ENCODE data around the gene SUGT1.
"Not testable (repeated sequence)": the region's sequence is repeated elsewhere in the genome, so short reads cannot be mapped to it uniquely, and the experiment has no call there.

SUGT1 gene

DNA sequence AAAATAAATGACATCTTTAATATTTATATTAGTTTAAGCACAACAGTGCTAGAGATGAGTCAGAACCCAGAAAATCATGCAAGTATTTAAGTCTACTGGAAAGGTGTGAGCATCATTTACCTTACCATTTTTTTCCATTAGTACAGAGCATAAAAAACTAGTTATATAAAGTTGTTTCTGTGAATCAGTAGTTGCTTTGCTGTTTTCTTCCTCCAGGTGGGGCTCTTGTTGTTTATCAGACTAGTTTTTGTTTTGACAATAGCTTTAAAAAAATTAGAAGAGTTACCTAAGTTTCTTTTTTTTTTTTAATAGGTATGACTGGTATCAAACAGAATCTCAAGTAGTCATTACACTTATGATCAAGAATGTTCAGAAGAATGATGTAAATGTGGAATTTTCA, 12.7 kb downstream of the SUGT1 start:
- in situ Hi-C loops (cut with HindIII; ENCODE audit: low sequenced_read_pairs): no loop called here

DNA sequence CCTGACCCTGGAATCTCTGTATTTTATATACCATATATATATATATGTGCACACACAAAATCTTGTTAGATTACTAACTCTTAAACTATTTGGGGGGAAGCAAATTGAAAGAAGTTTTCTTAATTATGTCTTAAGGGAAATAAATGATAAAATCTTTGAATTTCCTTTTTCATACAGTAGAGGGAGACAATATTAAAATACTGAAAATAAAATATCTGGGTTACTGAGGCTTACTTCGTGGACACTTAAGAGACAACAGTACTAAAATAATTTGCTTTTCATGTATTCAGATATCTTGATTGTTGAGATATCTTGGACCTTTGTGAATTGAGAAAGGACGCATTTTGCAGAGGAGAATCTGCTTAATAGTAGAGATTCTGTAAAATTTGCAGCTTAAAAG, 17.0 kb downstream of the SUGT1 start:
- in situ Hi-C loops (cut with HindIII; ENCODE audit: low sequenced_read_pairs): no loop called here

DNA sequence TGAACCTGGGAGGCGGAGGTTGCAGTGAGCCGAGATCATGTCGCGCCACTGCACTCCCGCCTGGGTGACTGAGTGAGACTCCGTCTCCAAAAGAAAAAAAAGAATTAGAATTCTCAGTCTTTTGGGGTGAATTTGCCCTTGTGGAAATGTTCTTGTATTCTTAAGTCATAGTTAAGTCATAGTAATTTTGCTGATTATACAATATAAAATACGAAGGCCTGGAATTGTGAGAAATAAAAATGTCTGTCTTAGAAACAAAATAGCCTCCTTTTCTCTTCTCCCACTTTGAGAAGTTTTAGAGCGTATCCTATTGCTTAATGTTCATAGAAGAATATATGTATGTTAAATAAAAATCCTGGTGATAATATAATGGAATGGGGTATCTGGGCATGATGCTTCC, 18.1 kb downstream of the SUGT1 start:
- in situ Hi-C loops (cut with HindIII; ENCODE audit: low sequenced_read_pairs): no loop called here

DNA sequence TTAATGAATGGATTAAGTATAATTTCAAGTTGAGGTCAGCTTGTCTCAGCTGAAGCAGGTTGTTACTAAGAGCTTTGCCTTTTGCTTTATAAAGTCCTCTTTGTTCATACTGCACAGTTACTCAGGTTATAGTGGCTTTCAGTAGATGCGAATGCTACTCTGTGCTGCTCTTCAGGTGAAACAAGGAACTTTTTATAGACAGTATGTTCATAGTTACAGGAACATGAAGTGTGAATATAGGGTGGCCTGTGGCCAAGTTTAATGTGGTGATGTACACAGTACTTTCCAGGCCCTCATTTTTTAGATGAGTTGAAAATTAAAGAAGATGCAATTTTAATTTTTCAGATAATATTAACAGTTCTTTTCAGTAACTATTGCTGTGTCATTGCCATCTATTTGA, 20.8 kb downstream of the SUGT1 start:
- in situ Hi-C loops (cut with HindIII; ENCODE audit: low sequenced_read_pairs): no loop called here

DNA sequence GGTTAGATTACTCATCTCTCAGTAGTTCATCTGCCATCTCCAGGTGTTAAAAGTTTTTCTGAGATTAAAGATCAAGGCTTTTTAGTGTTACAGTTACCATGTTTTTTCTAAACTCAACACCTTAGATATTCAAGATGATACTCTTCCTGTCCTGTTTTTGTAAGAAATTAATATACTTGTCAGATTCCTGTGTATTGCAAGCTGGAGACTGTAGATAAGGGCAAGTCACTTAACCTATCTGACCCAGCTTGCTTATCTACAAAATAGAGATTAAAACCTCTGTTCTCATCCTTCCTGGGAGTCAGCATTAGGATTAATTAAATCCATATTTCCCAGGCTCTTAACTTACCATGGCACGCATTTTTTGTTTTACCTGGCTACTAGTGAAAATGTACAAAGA, 25.2 kb downstream of the SUGT1 start:
- in situ Hi-C loops (cut with HindIII; ENCODE audit: low sequenced_read_pairs): no loop called here

DNA sequence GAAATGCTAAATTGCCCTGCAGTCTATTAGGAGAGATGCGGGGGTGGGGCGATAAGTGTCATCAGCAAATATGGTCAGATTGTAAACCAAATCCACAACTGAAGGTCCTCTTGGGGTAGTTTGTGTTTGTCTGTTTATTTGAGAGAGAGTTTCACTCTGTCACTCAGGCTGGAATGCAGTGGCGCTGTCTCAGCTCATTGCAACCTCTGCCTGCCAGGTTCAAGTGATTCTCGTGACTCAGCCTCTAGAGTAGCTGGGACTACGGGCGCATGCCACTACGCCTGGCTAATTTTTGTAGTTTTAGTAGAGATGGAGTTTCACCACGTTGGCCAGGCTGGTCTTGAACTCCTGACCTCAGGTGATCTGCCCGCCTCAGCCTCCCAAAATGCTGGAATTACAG, 33.2 kb downstream of the SUGT1 start:
- in situ Hi-C loops (cut with HindIII; ENCODE audit: low sequenced_read_pairs): not testable (repeated sequence)

DNA sequence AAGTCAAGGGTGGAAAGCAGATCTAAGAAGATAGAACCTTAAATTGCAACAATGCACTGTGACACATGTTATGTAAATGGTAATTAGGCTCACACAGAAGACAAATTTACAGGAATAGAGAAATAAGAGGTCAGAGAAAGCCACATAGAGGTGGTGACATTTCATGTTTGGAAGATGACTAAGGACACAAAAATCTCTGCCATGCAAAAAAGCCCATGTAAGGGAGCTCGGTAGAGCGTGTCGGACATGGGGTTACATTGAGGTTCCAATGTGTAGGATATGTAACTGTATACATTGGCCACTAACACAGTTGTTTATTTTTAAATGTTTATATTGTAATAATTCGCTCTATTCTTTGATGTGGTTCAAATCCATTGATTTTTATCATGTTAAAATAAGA, 33.7 kb downstream of the SUGT1 start:
- in situ Hi-C loops (cut with HindIII; ENCODE audit: low sequenced_read_pairs): no loop called here

DNA sequence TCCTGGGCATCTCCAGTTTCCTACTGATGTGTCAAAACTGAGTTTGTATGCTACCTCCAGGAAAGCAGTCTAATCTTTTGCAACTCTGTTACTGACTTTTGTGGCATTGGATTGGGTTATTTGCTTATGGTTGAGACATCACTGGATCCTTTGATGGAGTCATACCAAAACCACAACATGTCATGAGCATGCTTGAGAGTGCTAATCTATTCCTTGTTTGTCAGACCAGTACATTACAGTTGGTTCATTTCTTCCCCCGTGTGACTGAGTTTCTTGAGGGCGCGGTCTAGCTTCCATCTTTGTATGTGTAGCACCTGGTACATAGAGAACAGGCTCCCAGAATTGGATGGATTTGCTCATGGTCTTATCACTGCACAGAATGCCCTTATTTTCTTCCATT, 43.2 kb downstream of the SUGT1 start:
- in situ Hi-C loops (cut with HindIII; ENCODE audit: low sequenced_read_pairs): no loop called here

DNA sequence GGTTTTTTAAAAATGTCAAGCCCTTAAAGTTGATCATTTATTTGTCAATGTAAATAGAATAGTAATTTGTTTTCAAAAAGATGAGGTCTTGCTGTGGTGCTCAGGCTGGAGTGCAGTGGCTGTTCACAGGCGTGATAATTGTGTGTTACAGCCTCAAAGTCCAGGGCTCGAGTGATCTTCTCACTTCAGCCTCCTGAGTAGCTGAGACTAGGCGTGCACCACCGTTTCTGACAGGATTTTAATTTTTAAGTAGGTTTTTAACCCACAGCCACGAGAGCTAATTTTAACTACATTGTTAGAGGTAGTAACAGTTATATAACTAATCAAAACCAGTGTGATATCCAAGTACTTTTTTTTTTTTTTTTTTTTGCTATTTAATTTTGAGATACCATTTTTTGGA, 43.9 kb downstream of the SUGT1 start:
- in situ Hi-C loops (cut with HindIII; ENCODE audit: low sequenced_read_pairs): no loop called here

DNA sequence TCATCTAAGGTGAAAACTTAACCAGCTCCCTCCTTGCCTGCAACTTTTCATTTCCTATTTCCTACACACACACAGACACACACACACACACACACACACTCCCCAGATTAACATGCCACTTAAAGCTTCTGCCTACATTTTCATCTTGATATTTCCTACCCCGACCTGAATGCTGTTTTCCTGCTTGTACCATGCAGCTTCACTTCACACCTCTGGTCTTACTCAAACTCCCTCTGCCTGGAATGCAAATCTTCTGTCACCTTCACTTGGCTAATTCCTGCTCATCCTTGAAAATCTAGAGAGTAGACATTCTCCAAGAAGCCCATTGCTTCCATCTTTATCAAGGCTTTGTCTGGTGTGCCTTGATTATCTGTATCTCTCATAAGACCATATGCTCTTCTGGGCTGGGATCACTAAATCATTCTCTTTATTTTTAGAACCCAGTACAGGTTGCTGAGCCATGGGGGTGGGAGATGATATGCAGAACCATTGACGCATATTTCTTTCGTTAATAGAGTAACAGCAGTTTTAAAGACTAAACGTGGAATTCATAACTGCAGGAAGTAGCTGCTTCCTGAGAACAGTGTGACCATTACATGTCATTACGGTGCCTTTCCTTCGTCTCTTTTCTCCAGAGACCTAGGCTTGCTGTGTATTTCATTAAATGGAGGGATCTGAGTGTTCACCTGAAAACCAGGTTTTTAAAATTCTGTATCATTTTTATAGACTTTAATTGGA, 49.3 kb downstream of the SUGT1 start:
- in situ Hi-C loops (cut with HindIII; ENCODE audit: low sequenced_read_pairs): no loop called here

DNA sequence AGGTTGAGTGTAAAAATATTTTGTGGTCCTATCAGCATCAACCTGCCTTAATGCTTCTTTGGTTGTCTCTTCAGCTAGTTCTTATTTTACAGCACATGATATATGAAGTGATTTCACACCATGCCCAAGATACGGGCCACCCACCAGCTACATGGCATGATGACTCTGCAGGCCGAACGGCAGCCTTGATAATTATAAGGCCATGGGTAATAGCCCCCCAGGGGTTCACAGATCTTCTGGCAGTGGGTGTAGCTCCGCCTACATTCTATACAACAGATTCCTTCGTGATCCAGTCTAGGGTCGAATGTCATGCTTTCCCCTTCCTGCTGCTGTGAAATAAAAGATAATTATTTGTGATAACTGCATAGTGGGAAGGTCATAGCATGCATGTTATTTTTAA, 50.8 kb downstream of the SUGT1 start:
- in situ Hi-C loops (cut with HindIII; ENCODE audit: low sequenced_read_pairs): no loop called here

DNA sequence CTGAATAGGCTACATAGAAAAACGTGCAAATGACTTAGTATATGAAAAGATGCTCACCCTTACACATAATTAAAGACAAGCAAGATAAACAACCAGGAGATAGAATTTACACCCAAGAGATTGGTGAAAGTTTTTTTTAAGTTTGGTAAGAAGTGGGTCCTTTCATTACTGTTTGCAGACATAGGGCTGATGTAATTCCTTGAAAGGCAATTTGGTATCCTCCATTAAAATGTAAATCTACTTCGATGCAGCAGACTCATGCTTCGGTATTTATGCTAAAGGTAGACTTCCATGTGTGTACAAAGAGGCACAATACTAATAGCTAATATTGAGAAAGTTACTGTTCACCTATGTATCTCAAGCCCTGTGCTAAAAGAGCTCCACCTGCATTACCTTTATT, 53.4 kb downstream of the SUGT1 start:
- in situ Hi-C loops (cut with HindIII; ENCODE audit: low sequenced_read_pairs): no loop called here

DNA sequence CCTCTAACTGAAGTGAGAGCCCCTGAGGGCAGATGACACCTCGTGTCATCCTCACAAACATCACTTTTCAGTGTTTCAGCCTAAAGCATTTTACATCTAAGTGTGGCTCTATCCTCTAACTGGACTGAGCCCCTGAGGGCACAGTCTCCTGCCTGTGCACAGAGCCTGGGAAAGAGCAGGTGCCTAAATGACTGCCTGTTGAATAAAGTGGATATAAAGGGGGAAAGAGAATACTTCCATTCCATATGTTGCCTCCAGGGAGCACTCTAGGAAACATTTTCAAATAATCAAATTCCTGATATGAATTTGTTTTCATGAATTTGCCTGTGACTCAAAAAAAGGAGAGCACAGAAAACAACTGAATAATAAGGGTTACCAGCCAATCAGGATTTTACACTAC, 54.7 kb downstream of the SUGT1 start:
- in situ Hi-C loops (cut with HindIII; ENCODE audit: low sequenced_read_pairs): no loop called here

DNA sequence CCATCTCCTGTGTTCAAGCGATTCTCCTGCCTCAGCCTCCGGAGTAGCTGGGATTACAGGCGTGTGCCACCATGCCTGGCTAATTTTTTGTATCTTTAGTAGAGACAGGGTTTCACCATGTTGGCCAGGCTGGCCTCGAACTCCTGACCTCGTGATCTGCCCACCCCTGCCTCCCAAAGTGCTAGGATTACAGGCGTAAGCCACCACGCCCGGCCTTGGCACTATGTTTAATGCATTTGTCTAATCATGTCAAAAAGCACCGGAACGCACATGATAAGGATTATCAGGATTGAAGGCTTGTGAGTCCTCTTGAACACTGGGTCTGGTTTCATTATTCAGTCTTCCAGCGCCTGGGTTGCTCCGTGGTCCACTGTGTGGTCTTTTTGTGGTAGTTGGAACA, 55.6 kb downstream of the SUGT1 start:
- in situ Hi-C loops (cut with HindIII; ENCODE audit: low sequenced_read_pairs): not testable (repeated sequence)

DNA sequence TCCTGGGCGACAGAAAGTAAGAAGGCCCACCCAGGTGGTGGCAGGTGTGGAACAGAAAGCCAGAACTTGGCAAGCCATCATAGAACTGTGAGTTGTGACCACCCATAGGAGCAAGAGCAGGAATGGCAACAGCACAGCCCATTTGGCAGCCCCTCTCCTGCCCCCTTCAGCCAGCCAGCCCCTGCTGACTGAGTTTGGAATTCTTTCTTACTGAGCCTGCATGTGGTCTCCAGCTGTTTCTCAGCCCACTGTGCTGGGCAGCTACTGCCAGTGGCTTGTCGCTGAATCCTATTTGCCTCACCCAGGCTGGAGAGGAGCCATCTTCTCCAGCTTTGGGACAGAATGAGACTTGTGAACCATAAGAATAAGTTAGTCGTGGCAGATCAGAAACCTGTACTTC, 58.6 kb downstream of the SUGT1 start:
- in situ Hi-C loops (cut with HindIII; ENCODE audit: low sequenced_read_pairs): no loop called here

DNA sequence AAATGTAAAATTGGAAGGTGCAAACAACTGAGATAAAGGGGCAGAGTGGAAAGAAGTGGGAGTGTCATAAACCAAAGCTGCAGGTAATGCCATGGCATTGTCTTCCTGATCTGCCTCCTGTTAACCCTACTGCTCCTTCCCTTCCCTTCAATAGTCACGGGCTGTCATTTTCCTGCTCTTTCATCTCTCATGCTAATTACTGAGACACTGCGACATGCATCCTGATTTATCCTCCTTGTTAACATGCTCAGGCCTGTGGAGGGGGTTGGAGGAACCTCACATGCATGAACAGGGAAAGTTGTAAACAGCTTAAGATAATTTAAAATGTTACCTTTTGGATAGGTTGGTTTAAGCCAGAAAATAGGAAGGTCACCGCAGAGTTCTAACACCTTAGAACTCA, 59.7 kb downstream of the SUGT1 start:
- in situ Hi-C loops (cut with HindIII; ENCODE audit: low sequenced_read_pairs): no loop called here

DNA sequence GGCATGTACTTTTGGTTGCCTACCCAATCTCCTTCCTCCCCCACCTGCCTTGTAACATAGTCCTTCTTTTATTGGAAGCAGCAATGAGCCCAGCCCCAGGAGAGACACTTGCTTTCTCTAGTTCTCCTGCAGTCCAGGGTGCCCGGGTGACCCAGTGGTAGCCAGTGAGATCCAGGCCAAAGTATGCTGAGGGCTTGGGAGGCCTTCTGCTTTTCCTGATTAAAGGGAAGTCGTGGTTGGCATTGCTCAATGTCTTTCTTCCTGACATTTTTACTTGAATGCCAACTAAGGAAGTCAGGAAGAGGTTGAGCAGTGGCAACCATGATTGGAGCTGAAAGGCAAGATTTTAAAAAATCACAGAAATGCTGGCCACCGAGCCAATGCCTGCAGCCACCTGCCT, 61.3 kb downstream of the SUGT1 start:
- in situ Hi-C loops (cut with HindIII; ENCODE audit: low sequenced_read_pairs): no loop called here

DNA sequence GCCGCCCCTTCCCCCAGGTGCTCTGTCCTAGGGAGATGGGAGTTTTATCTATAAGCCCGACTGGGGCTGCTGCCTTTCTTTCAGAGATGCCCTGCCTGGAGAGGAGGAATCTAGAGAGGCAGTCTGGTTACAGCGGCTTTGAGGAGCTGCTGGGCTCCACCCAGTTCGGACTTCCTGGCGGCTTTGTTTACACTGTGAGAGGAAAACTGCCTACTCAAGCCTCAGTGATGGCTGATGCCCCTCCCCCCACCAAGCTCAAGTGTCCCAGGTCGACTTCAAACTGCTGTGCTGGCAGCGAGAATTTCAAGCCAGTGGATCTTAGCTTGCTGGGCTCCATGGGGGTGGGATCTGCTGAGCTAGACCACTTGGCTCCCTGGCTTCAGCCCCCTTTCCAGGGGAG, 68.3 kb downstream of the SUGT1 start:
- in situ Hi-C loops (cut with HindIII; ENCODE audit: low sequenced_read_pairs): not testable (repeated sequence)

DNA sequence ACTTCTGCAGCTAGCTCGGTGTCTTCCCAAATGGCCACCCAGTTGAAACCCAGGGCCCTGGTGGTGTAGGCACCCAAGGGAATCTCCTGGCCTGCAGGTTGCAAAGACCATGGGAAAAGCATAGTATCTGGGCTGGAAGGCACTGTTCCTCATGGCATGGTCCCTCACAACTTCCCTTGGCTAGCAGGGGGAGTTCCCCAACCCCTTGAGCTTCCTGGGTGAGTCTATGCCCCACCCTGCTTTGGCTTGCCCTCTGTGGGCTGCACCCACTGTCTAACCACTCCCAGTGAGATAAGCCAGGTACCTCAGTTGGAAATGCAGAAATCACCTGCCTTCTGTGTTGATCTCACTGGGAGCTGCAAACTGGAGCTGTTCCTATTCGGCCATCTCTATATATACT, 68.7 kb downstream of the SUGT1 start:
- in situ Hi-C loops (cut with HindIII; ENCODE audit: low sequenced_read_pairs): not testable (repeated sequence)

DNA sequence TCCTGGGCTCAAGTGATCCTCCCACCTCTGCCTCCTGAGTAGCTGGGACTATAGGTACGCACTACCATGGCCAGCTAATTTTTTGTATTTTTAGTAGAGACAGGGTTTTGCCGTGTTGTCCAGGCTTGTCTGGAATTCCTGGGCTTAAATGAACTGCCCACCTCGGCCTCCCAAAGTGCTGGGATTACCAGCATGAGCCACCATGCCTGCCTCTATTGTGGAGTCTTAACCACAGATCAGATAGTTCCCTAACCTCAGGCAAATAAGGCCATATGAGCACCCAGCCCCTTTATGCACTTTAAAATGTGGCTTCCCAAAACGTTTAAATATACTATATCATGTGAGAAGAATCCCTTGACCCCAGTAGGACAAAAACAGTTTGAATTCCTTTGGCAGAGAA, 70.5 kb downstream of the SUGT1 start:
- in situ Hi-C loops (cut with HindIII; ENCODE audit: low sequenced_read_pairs): no loop called here

DNA sequence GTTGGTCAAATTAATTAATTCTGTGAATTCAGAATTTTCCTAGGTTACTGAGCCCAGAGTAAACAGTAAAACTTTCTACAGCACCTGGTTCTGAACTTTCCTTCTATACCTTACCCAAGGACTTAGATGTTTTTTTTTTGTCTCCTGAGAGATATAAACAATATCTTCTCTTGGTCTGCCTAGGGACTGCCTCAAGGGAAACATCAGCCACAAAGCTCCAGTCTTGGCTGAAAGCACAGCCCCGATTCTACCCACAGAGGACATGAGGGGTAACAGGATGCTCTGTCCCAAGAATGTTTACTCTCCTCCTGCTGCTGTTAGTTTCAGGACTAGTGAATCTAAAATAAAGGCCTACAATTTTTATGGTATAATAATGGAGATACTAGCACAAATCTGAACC, 72.7 kb downstream of the SUGT1 start:
- in situ Hi-C loops (cut with HindIII; ENCODE audit: low sequenced_read_pairs): no loop called here

DNA sequence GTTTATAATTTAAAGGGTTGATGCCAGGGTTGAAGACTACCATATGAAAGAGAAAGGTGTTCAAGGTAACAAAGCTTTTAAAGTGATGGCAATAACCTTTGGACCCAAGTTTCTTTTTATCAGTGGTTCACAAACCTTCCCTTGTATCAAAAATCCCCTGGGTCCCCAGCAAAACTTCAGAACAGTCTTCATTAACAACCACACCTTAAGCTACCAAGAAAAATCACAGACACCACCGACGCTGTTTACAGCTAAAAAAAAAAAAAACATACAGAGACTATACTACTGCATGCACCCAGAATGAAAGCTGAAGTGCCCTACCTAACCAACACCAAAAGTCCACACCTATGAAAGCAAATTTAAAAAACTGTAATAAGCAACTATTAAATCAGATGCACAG, 73.6 kb downstream of the SUGT1 start:
- in situ Hi-C loops (cut with HindIII; ENCODE audit: low sequenced_read_pairs): no loop called here

DNA sequence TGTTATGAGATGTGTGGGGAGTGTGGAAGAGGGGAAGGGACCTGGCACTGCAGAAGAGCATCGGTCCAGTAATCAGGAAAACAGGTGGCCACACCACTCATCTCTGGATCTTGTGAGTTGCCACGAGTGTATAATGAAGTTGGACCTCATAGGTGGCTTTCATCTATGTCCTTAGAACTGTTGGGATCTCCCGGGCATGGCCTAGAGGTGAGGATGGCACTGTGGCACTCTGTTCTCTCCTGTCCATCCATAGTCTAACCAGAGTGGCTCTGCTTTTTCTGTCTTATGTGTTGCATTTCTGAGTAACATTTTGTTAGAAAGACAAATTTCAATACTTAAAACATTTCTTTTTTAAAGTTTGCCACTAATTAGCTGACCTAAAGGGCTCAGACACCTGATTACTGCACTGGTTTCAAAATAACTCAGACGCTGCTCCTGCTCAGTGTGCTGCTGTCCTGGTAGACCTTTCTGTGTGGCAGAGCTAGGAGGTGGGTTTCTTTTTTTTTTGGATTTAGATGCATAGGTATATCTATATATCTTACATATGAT, 81.5 kb downstream of the SUGT1 start:
- in situ Hi-C loops (cut with HindIII; ENCODE audit: low sequenced_read_pairs): no loop called here

Measured in DLD1 (cell line).